ENCODE results near the gene SMYD4. TPM values are rescaled to one million over a fixed set of nuclear protein-coding genes. Genes with fewer than 3 reads are reported as not detected.
"Not testable (repeated sequence)": the region's sequence is repeated elsewhere in the genome, so short reads cannot be mapped to it uniquely, and the experiment has no call there.

The SMYD4 gene
- total and polyA plus RNA-seq, 5 donors from 2014 or later: 7.2 to 25.8 (median 12.5) TPM

DNA sequence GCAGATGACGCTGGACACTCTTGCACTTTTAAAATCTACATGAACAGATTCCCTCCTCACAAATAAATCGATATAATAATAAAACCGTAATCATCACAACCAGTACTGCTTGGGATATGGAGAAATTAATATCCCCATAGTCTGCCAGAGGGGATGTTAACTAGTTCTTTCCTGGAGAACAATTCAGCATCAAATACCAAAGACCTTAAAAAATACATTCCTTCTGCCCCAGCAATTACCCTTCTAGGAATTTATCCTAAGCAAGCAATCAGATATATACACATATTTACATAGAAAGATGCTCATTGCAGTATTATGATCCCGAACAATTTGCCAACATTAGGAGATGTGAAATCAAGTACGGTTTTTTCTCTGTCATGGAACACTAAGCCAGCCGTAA, 21.8 kb downstream of the SMYD4 start:
- H3K36me3 ChIP-seq (ENCODE audit: control insufficient read depth, insufficient read depth, low read length): peaks cover 40% of the 10 kb centered on the region
- H3K27ac Mint-ChIP-seq: peak overlapping the region in 1 of 3 donors; percentile 48
- H3K36me3 Mint-ChIP-seq: peaks cover 29% of the 10 kb centered on the region
- no peaks in the 10 kb centered on the region for H3K4me1 ChIP-seq (ENCODE audit: control insufficient read depth, insufficient read depth, low read length, poor library complexity, severe bottlenecking)
- no peaks in the 10 kb centered on the region for H3K27me3 Mint-ChIP-seq
- H3K9me3 Mint-ChIP-seq: no peaks in the 10 kb centered on the region
- H3K4me3 ChIP-seq (ENCODE audit: low read depth, low read length): no peak overlapping the region
- ATAC-seq (ENCODE audit: low read depth in 2 of 2): no peak
- no peak overlapping the region for H3K4me3 Mint-ChIP-seq
- H3K27ac ChIP-seq (ENCODE audit: insufficient read depth, low read length, poor library complexity, severe bottlenecking): no peak overlapping the region
- H3K27me3 ChIP-seq (ENCODE audit: control insufficient read depth, insufficient read depth, low read length): no peaks in the 10 kb centered on the region
- no peaks in the 10 kb centered on the region for H3K9me3 ChIP-seq (ENCODE audit: control insufficient read depth in 2 of 2, low read length in 2 of 2)
- no peak for DNase-seq
- H3K4me1 Mint-ChIP-seq: peaks cover 0 to 10% (median 1%) of the 10 kb centered on the region in 4 donors

GRCh38 chr17:1803280-1803679, 26.4 kb downstream of the SMYD4 start:
- Histone ChIP-seq H3K27ac (ENCODE audit: insufficient read depth, low read length, poor library complexity, severe bottlenecking) (no peak overlapping the region), H3K9me3 (ENCODE audit: control insufficient read depth in 2 of 2, low read length in 2 of 2) (no peaks in the 10 kb centered on the region), H3K36me3 (ENCODE audit: control insufficient read depth, insufficient read depth, low read length) (peaks cover 41% of the 10 kb centered on the region), H3K4me1 (ENCODE audit: control insufficient read depth, insufficient read depth, low read length, poor library complexity, severe bottlenecking) (no peaks in the 10 kb centered on the region), H3K27me3 (ENCODE audit: control insufficient read depth, insufficient read depth, low read length) (no peaks in the 10 kb centered on the region), H3K4me3 (ENCODE audit: low read depth, low read length) (no peak overlapping the region)
- H3K9me3 Mint-ChIP-seq: no peaks in the 10 kb centered on the region
- H3K4me3 Mint-ChIP-seq: no peak overlapping the region
- H3K27ac Mint-ChIP-seq: no peak overlapping the region
- H3K4me1 Mint-ChIP-seq: peaks cover 0 to 8% (median 2%) of the 10 kb centered on the region in 4 donors
- peaks cover 29% of the 10 kb centered on the region for H3K36me3 Mint-ChIP-seq
- H3K27me3 Mint-ChIP-seq: no peaks in the 10 kb centered on the region
- ATAC-seq (ENCODE audit: low read depth in 2 of 2): no peak
- DNase-seq: no peak

DNA sequence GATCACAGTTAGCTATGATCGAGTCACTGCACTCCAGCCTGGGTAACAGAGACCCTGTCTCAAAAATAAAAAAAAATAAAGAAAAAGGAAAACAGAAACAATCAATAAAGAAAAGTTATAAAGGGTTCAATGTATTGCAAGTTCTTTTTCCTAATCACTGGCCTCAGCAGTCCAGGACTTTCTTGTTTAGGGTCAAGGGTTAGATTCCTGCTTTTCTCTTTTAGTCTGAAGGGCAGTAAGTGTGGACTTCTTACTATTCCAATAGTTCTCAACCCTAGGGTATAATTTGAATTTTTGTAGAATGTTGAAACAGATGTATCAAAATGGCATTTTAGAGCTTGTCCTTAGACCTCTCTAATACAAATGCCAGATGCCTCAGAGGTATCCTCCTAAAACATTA, 27.3 kb downstream of the SMYD4 start:
- Histone ChIP-seq H3K36me3 (ENCODE audit: control insufficient read depth, insufficient read depth, low read length) (peaks cover 41% of the 10 kb centered on the region), H3K27me3 (ENCODE audit: control insufficient read depth, insufficient read depth, low read length) (no peaks in the 10 kb centered on the region), H3K4me3 (ENCODE audit: low read depth, low read length) (no peak overlapping the region), H3K9me3 (ENCODE audit: control insufficient read depth in 2 of 2, low read length in 2 of 2) (no peaks in the 10 kb centered on the region), H3K4me1 (ENCODE audit: control insufficient read depth, insufficient read depth, low read length, poor library complexity, severe bottlenecking) (no peaks in the 10 kb centered on the region), H3K27ac (ENCODE audit: insufficient read depth, low read length, poor library complexity, severe bottlenecking) (no peak overlapping the region)
- Mint-ChIP-seq H3K9me3 (no peaks in the 10 kb centered on the region), H3K27me3 (no peaks in the 10 kb centered on the region), H3K36me3 (peaks cover 22% of the 10 kb centered on the region), H3K4me3 (no peak overlapping the region), H3K4me1 (peaks cover under 1 to 4% (median 2%) of the 10 kb centered on the region in 4 donors), H3K27ac (no peak overlapping the region)
- DNase-seq (no peak), ATAC-seq (ENCODE audit: low read depth in 2 of 2) (no peak)

- Mint-ChIP-seq H3K4me3 (no peak overlapping the region), H3K9me3 (no peaks in the 10 kb centered on the region), H3K27ac (no peak overlapping the region), H3K36me3 (peaks cover 28% of the 10 kb centered on the region), H3K27me3 (no peaks in the 10 kb centered on the region), H3K4me1 (peaks cover 7 to 10% (median 9%) of the 10 kb centered on the region in 4 donors)
- H3K4me1 ChIP-seq (ENCODE audit: control insufficient read depth, insufficient read depth, low read length, poor library complexity, severe bottlenecking): no peaks in the 10 kb centered on the region
- ATAC-seq (ENCODE audit: low read depth in 2 of 2) (no peak), DNase-seq (no peak)
- no peak overlapping the region for H3K27ac ChIP-seq (ENCODE audit: insufficient read depth, low read length, poor library complexity, severe bottlenecking)
- H3K9me3 ChIP-seq (ENCODE audit: control insufficient read depth in 2 of 2, low read length in 2 of 2): no peaks in the 10 kb centered on the region
- peaks cover 38% of the 10 kb centered on the region for H3K36me3 ChIP-seq (ENCODE audit: control insufficient read depth, insufficient read depth, low read length)
- no peak overlapping the region for H3K4me3 ChIP-seq (ENCODE audit: low read depth, low read length)
- no peaks in the 10 kb centered on the region for H3K27me3 ChIP-seq (ENCODE audit: control insufficient read depth, insufficient read depth, low read length)
Measured at GRCh38 chr17:1800712-1801111, 29.0 kb downstream of the SMYD4 start.

DNA sequence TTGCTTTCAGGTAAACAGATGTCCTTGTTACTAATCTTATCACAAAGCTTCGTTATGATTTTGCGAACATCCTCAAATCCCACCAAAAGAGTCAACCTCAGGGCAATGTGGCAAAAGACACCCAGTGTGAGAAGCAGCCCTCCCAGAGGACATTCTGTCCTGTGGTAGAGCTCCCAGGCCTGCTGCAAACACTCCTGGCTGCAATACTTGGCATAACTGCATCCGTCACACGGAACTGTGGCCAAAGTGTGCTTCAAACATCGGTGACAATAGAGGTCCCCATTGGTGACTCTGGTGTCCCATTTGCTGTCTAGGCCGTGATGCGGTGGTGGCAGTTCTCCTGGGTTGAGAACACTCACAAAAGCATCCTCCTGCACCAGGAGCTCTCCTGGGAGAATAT, 29.5 kb downstream of the SMYD4 start:
- Histone ChIP-seq H3K4me3 (ENCODE audit: low read depth, low read length) (no peak overlapping the region), H3K4me1 (ENCODE audit: control insufficient read depth, insufficient read depth, low read length, poor library complexity, severe bottlenecking) (no peaks in the 10 kb centered on the region), H3K9me3 (ENCODE audit: control insufficient read depth in 2 of 2, low read length in 2 of 2) (no peaks in the 10 kb centered on the region), H3K27ac (ENCODE audit: insufficient read depth, low read length, poor library complexity, severe bottlenecking) (no peak overlapping the region), H3K27me3 (ENCODE audit: control insufficient read depth, insufficient read depth, low read length) (no peaks in the 10 kb centered on the region), H3K36me3 (ENCODE audit: control insufficient read depth, insufficient read depth, low read length) (peaks cover 38% of the 10 kb centered on the region)
- no peak for ATAC-seq (ENCODE audit: low read depth in 2 of 2)
- H3K27me3 Mint-ChIP-seq: no peaks in the 10 kb centered on the region
- no peak overlapping the region for H3K27ac Mint-ChIP-seq
- peaks cover 8 to 12% (median 10%) of the 10 kb centered on the region in 4 donors for H3K4me1 Mint-ChIP-seq
- DNase-seq: no peak
- H3K9me3 Mint-ChIP-seq: no peaks in the 10 kb centered on the region
- H3K36me3 Mint-ChIP-seq: peaks cover 28% of the 10 kb centered on the region
- H3K4me3 Mint-ChIP-seq: no peak overlapping the region

DNA sequence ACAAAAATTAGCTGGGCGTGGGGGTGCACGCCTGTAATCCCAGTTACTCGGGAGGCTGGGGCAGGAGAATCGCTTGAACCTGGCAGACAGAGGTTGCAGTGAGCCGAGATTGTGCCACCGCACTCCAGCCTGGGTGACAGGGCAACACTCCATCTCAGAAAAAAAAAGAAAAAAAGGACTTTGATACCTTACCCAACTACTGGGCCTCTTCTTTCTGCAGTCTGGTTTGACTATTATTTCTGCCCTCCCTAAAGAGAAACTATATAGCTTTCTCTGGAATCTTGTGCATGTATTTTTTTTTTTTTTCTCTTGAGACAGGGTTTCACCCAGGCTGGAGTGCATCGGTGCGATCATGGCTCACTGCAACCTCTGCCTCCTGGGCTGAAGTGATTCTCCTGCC, 31.9 kb downstream of the SMYD4 start:
- not testable (repeated sequence) for H3K27me3 Mint-ChIP-seq; H3K9me3 Mint-ChIP-seq; DNase-seq; H3K4me3 Mint-ChIP-seq; H3K9me3 ChIP-seq (ENCODE audit: control insufficient read depth in 2 of 2, low read length in 2 of 2); ATAC-seq (ENCODE audit: low read depth in 2 of 2); H3K4me1 ChIP-seq (ENCODE audit: control insufficient read depth, insufficient read depth, low read length, poor library complexity, severe bottlenecking); H3K27ac ChIP-seq (ENCODE audit: insufficient read depth, low read length, poor library complexity, severe bottlenecking); H3K27me3 ChIP-seq (ENCODE audit: control insufficient read depth, insufficient read depth, low read length); H3K4me3 ChIP-seq (ENCODE audit: low read depth, low read length)
- peaks cover 25% of the 10 kb centered on the region for H3K36me3 ChIP-seq (ENCODE audit: control insufficient read depth, insufficient read depth, low read length)
- H3K4me1 Mint-ChIP-seq: peaks cover 8 to 19% (median 11%) of the 10 kb centered on the region in 4 donors
- peaks cover 28% of the 10 kb centered on the region for H3K36me3 Mint-ChIP-seq
- peak overlapping the region in 1 of 3 donors; percentile 86 for H3K27ac Mint-ChIP-seq

- H3K4me1 ChIP-seq (ENCODE audit: control insufficient read depth, insufficient read depth, low read length, poor library complexity, severe bottlenecking): no peaks in the 10 kb centered on the region
- H3K9me3 ChIP-seq (ENCODE audit: control insufficient read depth in 2 of 2, low read length in 2 of 2): no peaks in the 10 kb centered on the region
- Mint-ChIP-seq H3K4me1 (peaks cover 8 to 20% (median 11%) of the 10 kb centered on the region in 4 donors), H3K27ac (peak overlapping the region in 2 of 3 donors; percentile 42 to 79), H3K36me3 (peaks cover 28% of the 10 kb centered on the region), H3K27me3 (no peaks in the 10 kb centered on the region), H3K4me3 (no peak overlapping the region), H3K9me3 (no peaks in the 10 kb centered on the region)
- DNase-seq: no peak
- H3K36me3 ChIP-seq (ENCODE audit: control insufficient read depth, insufficient read depth, low read length): peaks cover 25% of the 10 kb centered on the region
- no peak overlapping the region for H3K27ac ChIP-seq (ENCODE audit: insufficient read depth, low read length, poor library complexity, severe bottlenecking)
- no peaks in the 10 kb centered on the region for H3K27me3 ChIP-seq (ENCODE audit: control insufficient read depth, insufficient read depth, low read length)
- no peak overlapping the region for H3K4me3 ChIP-seq (ENCODE audit: low read depth, low read length)
- no peak for ATAC-seq (ENCODE audit: low read depth in 2 of 2)
Measured at GRCh38 chr17:1797323-1797722, 32.4 kb downstream of the SMYD4 start.

DNA sequence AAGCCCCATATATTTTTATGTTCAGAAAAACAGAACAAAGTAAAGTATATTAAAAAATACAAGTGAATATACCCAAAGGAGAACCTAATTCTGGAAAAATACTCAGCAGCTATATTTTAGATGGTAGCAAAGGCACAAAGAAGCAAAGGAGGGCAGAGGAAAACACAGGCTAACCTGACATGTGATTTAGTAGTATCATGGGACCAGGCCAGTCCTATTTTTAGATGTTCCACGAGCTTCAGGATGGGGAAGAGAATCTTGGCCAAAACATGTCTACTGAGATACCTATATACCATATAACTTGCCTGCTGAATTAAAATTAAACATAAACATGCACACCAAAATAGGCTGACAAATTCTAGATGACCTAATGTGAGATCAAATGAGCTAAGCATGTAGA, 32.9 kb downstream of the SMYD4 start:
- H3K36me3 Mint-ChIP-seq: peaks cover 28% of the 10 kb centered on the region

More for the DNA sequence above, 32.9 kb downstream of the SMYD4 start:
- Mint-ChIP-seq H3K4me3 (no peak overlapping the region), H3K4me1 (peaks cover 8 to 20% (median 11%) of the 10 kb centered on the region in 4 donors), H3K9me3 (no peaks in the 10 kb centered on the region), H3K27me3 (no peaks in the 10 kb centered on the region), H3K27ac (peak overlapping the region in 2 of 3 donors; percentile 42 to 79)
- H3K9me3 ChIP-seq (ENCODE audit: control insufficient read depth in 2 of 2, low read length in 2 of 2): no peaks in the 10 kb centered on the region
- H3K27me3 ChIP-seq (ENCODE audit: control insufficient read depth, insufficient read depth, low read length): no peaks in the 10 kb centered on the region
- DNase-seq: no peak
- no peak overlapping the region for H3K27ac ChIP-seq (ENCODE audit: insufficient read depth, low read length, poor library complexity, severe bottlenecking)
- H3K4me3 ChIP-seq (ENCODE audit: low read depth, low read length): no peak overlapping the region
- no peak for ATAC-seq (ENCODE audit: low read depth in 2 of 2)
- no peaks in the 10 kb centered on the region for H3K4me1 ChIP-seq (ENCODE audit: control insufficient read depth, insufficient read depth, low read length, poor library complexity, severe bottlenecking)
- peaks cover 22% of the 10 kb centered on the region for H3K36me3 ChIP-seq (ENCODE audit: control insufficient read depth, insufficient read depth, low read length)

Measured in CD4-positive, CD25-positive, alpha-beta regulatory T cell (primary cell).